Measurements from ENCODE around the gene RCOR3.
"Not testable (repeated sequence)": the region's sequence is repeated elsewhere in the genome, so short reads cannot be mapped to it uniquely, and the experiment has no call there.

RCOR3 gene

GRCh38 chr1:211257826-211258225 lies 1.3 kb upstream of the RCOR3 start:
- H3K27ac ChIP-seq: peak overlapping the region; percentile 99
- TF ChIP-seq ZFX (IDR thresholded peaks at IDR 0.05): no peak
- TF ChIP-seq CTCF (conservative IDR thresholded peaks at IDR 0.05): no peak

- TF ChIP-seq CTCF (conservative IDR thresholded peaks at IDR 0.05) (no peak), ZFX (IDR thresholded peaks at IDR 0.05) (no peak)
- peak overlapping the region; percentile 99 for H3K27ac ChIP-seq
Observed at GRCh38 chr1:211258310-211258755, 833 bp upstream of the RCOR3 start.

GRCh38 chr1:211259638-211260126 lies 516 bp downstream of the RCOR3 start:
- TF ChIP-seq ZFX (IDR thresholded peaks at IDR 0.05) (no peak), CTCF (conservative IDR thresholded peaks at IDR 0.05) (no peak)
- peak overlapping the region; percentile 99 for H3K27ac ChIP-seq

GRCh38 chr1:211260141-211261107 lies 1.3 kb downstream of the RCOR3 start:
- peak overlapping the region; percentile 99 for H3K27ac ChIP-seq
- TF ChIP-seq ZFX (IDR thresholded peaks at IDR 0.05) (no peak; the same call in 1 of the 2 replicates), CTCF (conservative IDR thresholded peaks at IDR 0.05) (no peak)

GRCh38 chr1:211261229-211261628 lies 2.1 kb downstream of the RCOR3 start:
- peak overlapping the region; percentile 99 for H3K27ac ChIP-seq
- no peak for TF ChIP-seq ZFX (IDR thresholded peaks at IDR 0.05)
- TF ChIP-seq CTCF (conservative IDR thresholded peaks at IDR 0.05): no peak

- H3K27ac ChIP-seq: not testable (repeated sequence)
Observed at GRCh38 chr1:211263022-211263421, 3.9 kb downstream of the RCOR3 start.

- TF ChIP-seq CTCF (conservative IDR thresholded peaks at IDR 0.05): no peak
- TF ChIP-seq ZFX (IDR thresholded peaks at IDR 0.05): no peak
- H3K27ac ChIP-seq: no peak overlapping the region
Observed at GRCh38 chr1:211267204-211267857, 8.2 kb downstream of the RCOR3 start.

All from C4-2B (cell line).